ENCODE data around the gene TLCD3B.
A peak's percentile ranks its signal among the peaks of the same experiment; 100 is the strongest.
"Not testable (repeated sequence)": the region's sequence is repeated elsewhere in the genome, so short reads cannot be mapped to it uniquely, and the experiment has no call there.

TLCD3B gene

GRCh38 chr16:30060836-30061554, 29.9 kb upstream of the TLCD3B start:
- peak; percentile 20 to 57 for DNase-seq

GRCh38 chr16:30060346-30060745, 29.3 kb upstream of the TLCD3B start:
- DNase-seq = no peak

GRCh38 chr16:30054959-30055553, 24.0 kb upstream of the TLCD3B start:
- DNase-seq = peak in 1 of 2 experiments; percentile 79

- DNase-seq = no peak
Measured at GRCh38 chr16:30054451-30054850, 23.4 kb upstream of the TLCD3B start.

- DNase-seq = peak in 1 of 2 experiments; percentile 33
Measured at GRCh38 chr16:30053376-30054015, 22.4 kb upstream of the TLCD3B start.

GRCh38 chr16:30052671-30053372, 21.8 kb upstream of the TLCD3B start:
- peak; percentile 75 to 96 for DNase-seq

GRCh38 chr16:30051518-30051917, 20.4 kb upstream of the TLCD3B start:
- DNase-seq = no peak

GRCh38 chr16:30049871-30050270, 18.8 kb upstream of the TLCD3B start:
- no peak for DNase-seq

- DNase-seq = no peak
Measured at GRCh38 chr16:30046588-30046987, 15.5 kb upstream of the TLCD3B start.

GRCh38 chr16:30046178-30046577, 15.1 kb upstream of the TLCD3B start:
- no peak for DNase-seq

- DNase-seq = peak in 1 of 2 experiments; percentile 36
Measured at GRCh38 chr16:30041841-30042240, 10.8 kb upstream of the TLCD3B start.

GRCh38 chr16:30040690-30041089, 9.6 kb upstream of the TLCD3B start:
- not testable (repeated sequence) for DNase-seq

GRCh38 chr16:30040221-30040620, 9.2 kb upstream of the TLCD3B start:
- DNase-seq = no peak

- DNase-seq = no peak
Measured at GRCh38 chr16:30033270-30033669, 2.2 kb upstream of the TLCD3B start.

GRCh38 chr16:30032083-30032819, 1.2 kb upstream of the TLCD3B start:
- peak; percentile 78 to 94 for DNase-seq

GRCh38 chr16:30031477-30031918, 427 bp upstream of the TLCD3B start:
- DNase-seq = peak in 1 of 2 experiments; percentile 46

- DNase-seq = peak in 1 of 2 experiments; percentile 51
Measured at GRCh38 chr16:30030011-30030685, 923 bp downstream of the TLCD3B start.

GRCh38 chr16:30028438-30029076, 2.5 kb downstream of the TLCD3B start:
- no peak for DNase-seq

- peak in 1 of 2 experiments; percentile 47 for DNase-seq
Measured at GRCh38 chr16:30027588-30028437, 3.3 kb downstream of the TLCD3B start.

- DNase-seq = no peak
Measured at GRCh38 chr16:30026449-30026848, 4.6 kb downstream of the TLCD3B start.
